ENCODE results near the gene CTSG. TPM values are rescaled to one million over a fixed set of nuclear protein-coding genes. Genes with fewer than 3 reads are reported as not detected.

The CTSG gene, protein sequence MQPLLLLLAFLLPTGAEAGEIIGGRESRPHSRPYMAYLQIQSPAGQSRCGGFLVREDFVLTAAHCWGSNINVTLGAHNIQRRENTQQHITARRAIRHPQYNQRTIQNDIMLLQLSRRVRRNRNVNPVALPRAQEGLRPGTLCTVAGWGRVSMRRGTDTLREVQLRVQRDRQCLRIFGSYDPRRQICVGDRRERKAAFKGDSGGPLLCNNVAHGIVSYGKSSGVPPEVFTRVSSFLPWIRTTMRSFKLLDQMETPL
- total RNA-seq: 0.80 TPM
- long read RNA-seq: 0 reads

DNA sequence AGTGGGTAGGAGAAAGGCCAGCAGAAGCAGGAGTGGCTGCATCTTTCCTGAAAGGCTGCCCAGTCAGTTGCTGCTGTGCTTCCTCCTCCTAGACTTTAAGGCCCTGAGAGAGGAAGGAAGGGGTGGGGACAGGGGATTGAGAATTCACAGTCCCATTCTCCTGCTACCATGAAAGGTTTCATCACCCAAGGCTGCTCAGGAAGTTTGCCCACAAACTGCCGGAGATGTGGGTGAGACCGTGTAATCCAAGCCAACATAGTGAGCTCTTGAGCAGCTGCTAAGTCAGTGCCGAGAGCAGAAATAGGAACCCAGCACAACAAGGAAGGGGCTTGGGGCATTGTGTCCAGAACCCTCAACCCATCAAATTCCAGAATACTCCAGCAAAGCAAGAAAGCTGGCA lies at the start of gene CTSG:
CTSG (minus strand) TSS at position 69 of the 400 bp plus-strand sequence; CDS start at position 42, 27 bp downstream.
- Histone ChIP-seq H3K4me3 (no peak within 1 kb of the TSS), H3K27ac (replicated peaks) (no peak within 1 kb of the TSS), H3K4me1 (no peaks in the 10 kb centered on the region), H3K27me3 (ENCODE audit: low read depth) (peaks cover 18% of the 10 kb centered on the region), H3K36me3 (no peaks in the 10 kb centered on the region), H3K9me3 (replicated peaks) (no peaks in the 10 kb centered on the region)
- DNase-seq: no peak
- TF ChIP-seq, protein P1, sequence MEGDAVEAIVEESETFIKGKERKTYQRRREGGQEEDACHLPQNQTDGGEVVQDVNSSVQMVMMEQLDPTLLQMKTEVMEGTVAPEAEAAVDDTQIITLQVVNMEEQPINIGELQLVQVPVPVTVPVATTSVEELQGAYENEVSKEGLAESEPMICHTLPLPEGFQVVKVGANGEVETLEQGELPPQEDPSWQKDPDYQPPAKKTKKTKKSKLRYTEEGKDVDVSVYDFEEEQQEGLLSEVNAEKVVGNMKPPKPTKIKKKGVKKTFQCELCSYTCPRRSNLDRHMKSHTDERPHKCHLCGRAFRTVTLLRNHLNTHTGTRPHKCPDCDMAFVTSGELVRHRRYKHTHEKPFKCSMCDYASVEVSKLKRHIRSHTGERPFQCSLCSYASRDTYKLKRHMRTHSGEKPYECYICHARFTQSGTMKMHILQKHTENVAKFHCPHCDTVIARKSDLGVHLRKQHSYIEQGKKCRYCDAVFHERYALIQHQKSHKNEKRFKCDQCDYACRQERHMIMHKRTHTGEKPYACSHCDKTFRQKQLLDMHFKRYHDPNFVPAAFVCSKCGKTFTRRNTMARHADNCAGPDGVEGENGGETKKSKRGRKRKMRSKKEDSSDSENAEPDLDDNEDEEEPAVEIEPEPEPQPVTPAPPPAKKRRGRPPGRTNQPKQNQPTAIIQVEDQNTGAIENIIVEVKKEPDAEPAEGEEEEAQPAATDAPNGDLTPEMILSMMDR (IDR thresholded peaks at IDR 0.05; ENCODE audit: borderline replicate concordance): no peak
- intact Hi-C loops (cut with micrococcal nuclease): no loop called here

DNA sequence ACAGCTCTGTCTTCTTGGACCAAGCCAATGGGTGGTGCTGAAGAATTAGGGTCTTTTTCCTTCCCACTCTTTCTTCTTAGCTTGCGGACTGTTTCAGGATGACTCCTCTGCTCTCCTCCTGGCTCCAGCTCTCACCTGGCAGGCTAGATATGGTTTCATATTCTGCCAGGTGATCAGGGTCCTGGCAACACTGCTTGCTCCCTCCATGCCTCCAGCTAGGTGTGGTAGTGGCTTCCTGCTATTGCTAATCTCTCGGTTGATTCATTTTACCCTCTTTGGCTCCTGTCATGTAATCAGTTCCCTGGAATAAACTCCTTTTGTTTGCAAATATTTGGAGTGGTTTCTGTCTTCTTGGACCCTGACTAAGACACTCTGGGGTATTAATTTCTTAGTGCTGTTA lies 37.7 kb upstream of the CTSG start:
- TF ChIP-seq, protein P1 (IDR thresholded peaks at IDR 0.05; ENCODE audit: borderline replicate concordance): no peak
- no peak overlapping the region for H3K27ac ChIP-seq (replicated peaks)
- H3K27me3 ChIP-seq (ENCODE audit: low read depth): peaks cover 21% of the 10 kb centered on the region
- H3K4me3 ChIP-seq: no peak overlapping the region
- H3K9me3 ChIP-seq (replicated peaks): peaks cover 14% of the 10 kb centered on the region
- H3K4me1 ChIP-seq: no peaks in the 10 kb centered on the region
- DNase-seq: no peak
- intact Hi-C loops (cut with micrococcal nuclease): no loop called here
- no peaks in the 10 kb centered on the region for H3K36me3 ChIP-seq

DNA sequence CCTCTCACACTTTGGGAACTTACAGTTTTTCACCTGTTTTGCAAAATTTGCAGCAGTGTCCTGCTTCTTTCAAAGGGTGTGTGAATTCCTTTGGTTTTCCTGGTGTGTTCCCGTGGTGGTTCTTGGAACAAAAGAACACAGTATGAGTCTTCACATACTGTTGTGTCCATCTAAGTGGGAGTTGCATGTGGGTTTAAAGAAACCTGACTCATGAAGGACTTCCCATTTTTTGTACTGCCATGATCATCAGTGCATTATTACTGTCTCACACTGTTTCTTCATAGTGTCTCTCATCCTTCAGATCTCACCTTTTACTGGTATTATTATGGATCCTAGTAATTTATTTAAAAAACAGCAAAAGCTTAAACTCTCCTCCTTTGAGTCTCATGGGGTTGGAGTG lies 37.2 kb upstream of the CTSG start:
- DNase-seq: no peak
- TF ChIP-seq, protein P1 (IDR thresholded peaks at IDR 0.05; ENCODE audit: borderline replicate concordance): no peak
- no peak overlapping the region for H3K27ac ChIP-seq (replicated peaks)
- intact Hi-C loops (cut with micrococcal nuclease): no loop called here
- H3K9me3 ChIP-seq (replicated peaks): peaks cover 9% of the 10 kb centered on the region
- no peak overlapping the region for H3K4me3 ChIP-seq
- H3K4me1 ChIP-seq: no peaks in the 10 kb centered on the region
- H3K27me3 ChIP-seq (ENCODE audit: low read depth): peaks cover 21% of the 10 kb centered on the region
- no peaks in the 10 kb centered on the region for H3K36me3 ChIP-seq

DNA sequence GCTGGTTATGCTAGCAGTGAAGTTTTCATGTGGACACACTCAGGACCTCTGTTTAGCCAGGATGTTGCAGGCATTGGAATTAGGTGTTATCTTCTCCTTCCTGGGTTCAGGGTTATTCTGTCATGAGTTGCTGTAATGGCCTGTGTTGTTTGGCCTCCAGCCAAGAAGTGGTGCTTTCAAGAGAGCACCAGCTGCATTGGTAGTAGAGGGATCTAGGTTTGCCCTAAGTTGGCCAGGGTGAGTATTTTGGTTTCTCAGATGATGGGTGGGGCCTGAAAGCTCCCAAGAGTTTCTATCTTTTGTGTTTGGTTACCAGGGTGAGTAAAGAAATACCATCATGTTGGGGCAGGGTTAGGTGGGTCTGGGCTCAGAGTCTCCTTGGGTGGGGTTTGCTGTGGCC lies 36.1 kb upstream of the CTSG start:
- Histone ChIP-seq H3K4me1 (no peaks in the 10 kb centered on the region), H3K4me3 (no peak overlapping the region), H3K9me3 (replicated peaks) (peaks cover 6% of the 10 kb centered on the region), H3K27ac (replicated peaks) (no peak overlapping the region), H3K27me3 (ENCODE audit: low read depth) (peaks cover 21% of the 10 kb centered on the region), H3K36me3 (no peaks in the 10 kb centered on the region)
- intact Hi-C loops (cut with micrococcal nuclease): no loop called here
- DNase-seq: no peak
- TF ChIP-seq, protein P1 (IDR thresholded peaks at IDR 0.05; ENCODE audit: borderline replicate concordance): no peak

DNA sequence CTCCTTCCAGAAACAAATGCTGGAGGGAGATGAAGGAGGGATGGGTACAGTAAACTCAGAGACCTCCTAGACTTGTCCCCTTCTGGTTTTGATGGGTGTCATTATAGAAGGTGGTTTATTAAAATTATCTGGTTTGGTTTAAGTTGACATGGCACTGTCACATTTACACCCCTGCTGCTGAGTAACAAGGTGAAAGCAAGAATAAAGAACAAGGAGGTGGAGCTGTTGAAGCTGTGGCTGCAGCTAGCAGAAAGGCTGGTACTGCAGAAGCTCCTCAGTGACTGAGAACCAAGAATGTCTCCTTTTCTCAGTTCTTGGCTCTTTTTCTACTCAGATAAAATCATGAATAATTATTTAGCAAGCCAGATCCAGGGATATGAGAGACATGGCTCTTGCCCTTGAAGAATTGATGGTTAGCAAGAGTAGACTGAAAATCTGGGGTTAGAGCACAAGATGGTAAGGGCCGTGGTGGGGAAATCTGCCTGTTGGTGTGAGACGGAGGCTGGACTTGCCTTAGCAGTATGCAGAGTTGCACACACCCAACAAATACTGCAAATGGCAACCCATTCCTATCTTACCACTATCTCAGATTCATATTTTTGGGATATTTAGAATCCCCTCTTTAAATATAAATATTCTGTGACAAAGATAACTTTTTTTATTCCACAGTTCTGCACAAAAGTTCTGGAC lies 33.8 kb upstream of the CTSG start, which contains the start of gene GZMH:
GZMH (minus strand) TSS at position 31 of the 690 bp plus-strand sequence. CDS start 72 bp downstream, outside the sequence.
- TF ChIP-seq, protein P1 (IDR thresholded peaks at IDR 0.05; ENCODE audit: borderline replicate concordance): no peak
- Histone ChIP-seq H3K9me3 (replicated peaks) (peaks cover 6% of the 10 kb centered on the region), H3K27me3 (ENCODE audit: low read depth) (peaks cover 21% of the 10 kb centered on the region), H3K36me3 (no peaks in the 10 kb centered on the region), H3K27ac (replicated peaks) (no peak within 1 kb of the TSS), H3K4me3 (no peak within 1 kb of the TSS), H3K4me1 (no peaks in the 10 kb centered on the region)
- no peak for DNase-seq
- intact Hi-C loops (cut with micrococcal nuclease): no loop called here
